Bronchial epithelial cell (primary cell): ENCODE data around the gene EFNA4. TPM values are rescaled to one million over a fixed set of nuclear protein-coding genes. Genes with fewer than 3 reads are reported as not detected.
A peak's percentile ranks its signal among the peaks of the same experiment; 100 is the strongest.

ENCODE experiments used
- DNase-seq: peaks from one replicate; pipeline ENCODE4 v3.0.0-alpha.2; 2010; ENCODE audit warnings: low read depth
- FAIRE-seq: peaks from 2 replicates; lab custom pipeline; 2011; peaks lifted over from hg19 to GRCh38; lab: Jason Lieb, UNC
- H3K27me3 ChIP-seq: 2 replicates; pipeline ENCODE4 v1.5.1; 2011; ENCODE audit warnings: low read length; ENCODE audit not compliant: control insufficient read depth, insufficient read depth
- H3K36me3 ChIP-seq: 2 replicates; pipeline ENCODE4 v1.5.1; 2011; ENCODE audit warnings: low read length; ENCODE audit not compliant: control insufficient read depth, insufficient read depth
- H3K4me3 ChIP-seq: 2 replicates; pipeline ENCODE4 v1.5.1; 2011; ENCODE audit warnings: mild to moderate bottlenecking, low read depth, low read length, control low read depth
- CTCF ChIP-seq: IDR thresholded peaks from 2 replicates; pipeline ENCODE4 v1.5.1; 2011; ENCODE audit warnings: mild to moderate bottlenecking, moderate library complexity, low read length, control low read depth, inconsistent platforms; ENCODE audit not compliant: insufficient read depth, severe bottlenecking
- total RNA-seq: library from RNA; depleted of rRNA; stranded (reverse); fragments of >200 nt; gene quantifications from 2 replicates; pipeline ENCODE4 v1.2.1, GENCODE V29; 2014

The EFNA4 gene
- total RNA-seq, 1 donor from 2014 or later: 8.7 TPM

GRCh38 chr1:155086856-155087535, 23.5 kb downstream of the EFNA4 start:
- TF ChIP-seq CTCF: peak; percentile 3
- Histone ChIP-seq H3K36me3 (peaks cover 3% of the 10 kb centered on the region), H3K27me3 (peaks cover under 1% of the 10 kb centered on the region), H3K4me3 (no peak overlapping the region)
- no peak for FAIRE-seq
- DNase-seq: no peak

DNA sequence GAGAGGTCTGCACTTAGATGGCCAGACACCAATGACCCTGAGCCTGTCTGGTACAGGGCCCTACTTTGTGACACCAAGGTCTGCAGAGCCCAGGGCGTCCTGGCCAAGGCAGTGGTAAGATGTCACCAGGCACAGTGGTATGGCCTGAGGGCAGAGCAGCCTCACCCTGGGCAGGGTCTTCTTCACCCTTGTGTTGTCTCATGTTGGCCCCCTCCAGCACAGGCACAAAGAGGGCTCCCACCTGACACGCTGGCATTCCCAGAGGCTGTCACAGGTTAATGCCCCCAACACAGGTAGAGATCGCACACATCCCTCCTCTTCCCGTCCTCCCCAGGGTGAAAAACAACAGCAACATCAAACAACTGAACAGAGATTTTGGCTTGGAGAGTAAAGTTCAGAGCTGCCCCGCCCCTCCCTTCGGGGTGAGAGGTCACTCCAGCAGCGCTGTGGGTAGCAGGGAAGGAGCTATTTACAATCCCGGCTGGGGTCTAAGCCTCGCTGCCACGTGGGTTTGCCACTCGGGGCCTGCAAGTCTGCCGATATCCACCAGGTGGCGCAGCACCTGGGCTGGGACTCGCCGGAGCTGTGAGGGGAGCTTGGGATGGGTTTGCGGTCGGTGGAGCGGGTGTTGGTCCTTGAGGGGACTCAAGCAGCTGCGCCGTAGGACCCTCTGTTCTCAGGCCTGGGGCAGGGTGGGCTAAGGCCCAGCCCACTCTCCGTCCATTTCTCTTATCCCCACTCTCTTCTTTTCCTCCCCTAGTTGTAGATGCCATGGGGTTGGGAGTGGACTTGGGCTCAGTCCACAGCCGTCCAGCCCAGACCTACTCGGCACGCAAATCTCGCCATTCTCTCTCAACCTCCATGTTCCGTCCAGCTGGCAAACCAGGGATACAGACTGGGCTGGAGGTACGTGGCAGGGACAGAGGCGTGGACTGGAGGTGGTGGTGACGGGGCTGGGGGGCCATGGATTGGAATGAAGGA, 27.8 kb downstream of the EFNA4 start:
- H3K36me3 ChIP-seq: peaks cover 3% of the 10 kb centered on the region
- H3K27me3 ChIP-seq: peaks cover 2% of the 10 kb centered on the region
- no peak overlapping the region for H3K4me3 ChIP-seq
- no peak for FAIRE-seq
- DNase-seq: peak; percentile 40
- peak; percentile 98 for TF ChIP-seq CTCF

GRCh38 chr1:155092131-155092530, 28.6 kb downstream of the EFNA4 start:
- no peak for TF ChIP-seq CTCF
- FAIRE-seq: no peak
- DNase-seq: no peak
- no peak overlapping the region for H3K4me3 ChIP-seq
- H3K27me3 ChIP-seq: peaks cover 2% of the 10 kb centered on the region
- peaks cover 1% of the 10 kb centered on the region for H3K36me3 ChIP-seq

DNA sequence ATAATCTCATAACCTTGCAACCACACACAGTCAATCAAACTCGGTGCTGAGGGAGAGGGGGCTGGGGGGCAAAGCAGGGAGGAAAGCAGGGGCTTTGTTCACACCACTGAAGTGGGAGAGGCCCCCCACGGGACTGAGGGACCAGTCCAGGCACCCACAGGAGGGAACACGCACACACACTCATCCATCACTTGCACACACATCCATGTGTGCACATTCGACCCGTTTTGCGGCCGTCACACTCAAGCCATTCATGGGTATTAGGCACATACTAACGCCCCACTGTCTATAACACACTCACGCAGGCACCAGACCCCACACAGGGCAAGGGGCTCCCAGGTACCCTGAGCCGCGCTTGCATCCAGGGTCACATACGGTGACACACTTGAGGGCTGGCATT, 29.1 kb downstream of the EFNA4 start:
- H3K27me3 ChIP-seq: peaks cover 2% of the 10 kb centered on the region
- DNase-seq (no peak), FAIRE-seq (no peak)
- H3K4me3 ChIP-seq: no peak overlapping the region
- no peaks in the 10 kb centered on the region for H3K36me3 ChIP-seq
- no peak for TF ChIP-seq CTCF

DNA sequence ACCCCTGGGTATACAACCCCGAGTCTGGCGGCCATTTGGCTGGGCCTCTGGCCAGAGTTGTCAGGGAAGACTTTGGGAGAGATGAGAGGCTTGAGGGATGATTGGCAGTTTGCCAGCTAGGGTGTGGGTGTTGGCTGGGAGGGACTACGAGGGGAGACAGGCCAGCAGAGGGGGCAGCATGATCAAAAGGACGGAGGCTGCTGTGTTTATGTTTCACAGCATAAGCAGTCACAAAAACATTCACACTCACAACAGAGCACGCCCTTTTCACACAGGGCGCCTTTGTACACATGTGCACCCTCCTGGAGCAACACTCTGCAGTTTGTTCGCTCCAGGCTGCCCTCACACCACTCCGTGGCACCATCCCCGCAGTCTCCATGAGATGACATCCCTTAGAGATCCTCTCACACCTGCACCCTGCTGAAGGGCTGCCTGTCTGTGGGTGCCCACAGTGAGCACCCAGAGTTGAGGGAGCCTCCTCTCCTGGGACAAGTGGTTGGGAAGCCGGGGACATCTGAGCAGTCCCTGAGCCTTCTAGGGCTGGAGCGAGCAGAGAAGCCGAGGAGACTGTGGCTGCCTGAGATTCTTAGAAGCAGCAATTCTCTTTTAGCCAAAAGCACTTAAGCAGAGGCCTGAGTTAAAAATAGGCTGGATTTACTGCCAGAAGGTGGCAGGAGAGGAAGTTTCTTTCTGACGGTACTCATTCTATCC, 30.5 kb downstream of the EFNA4 start:
- FAIRE-seq (no peak), DNase-seq (peak; percentile 59)
- peak; percentile 56 for TF ChIP-seq CTCF
- H3K36me3 ChIP-seq: no peaks in the 10 kb centered on the region
- peaks cover 2% of the 10 kb centered on the region for H3K27me3 ChIP-seq
- no peak overlapping the region for H3K4me3 ChIP-seq
